ENCODE measurements around the gene ERC2. TPM values are rescaled to one million over a fixed set of nuclear protein-coding genes. Genes with fewer than 3 reads are reported as not detected.

The ERC2 gene
- total RNA-seq, 1 donor from 2014 or later: 3.4 TPM

- DNase-seq: no peak
These were observed 916.6 kb downstream of the ERC2 start for GRCh38 chr3:55551644-55552043.

DNA sequence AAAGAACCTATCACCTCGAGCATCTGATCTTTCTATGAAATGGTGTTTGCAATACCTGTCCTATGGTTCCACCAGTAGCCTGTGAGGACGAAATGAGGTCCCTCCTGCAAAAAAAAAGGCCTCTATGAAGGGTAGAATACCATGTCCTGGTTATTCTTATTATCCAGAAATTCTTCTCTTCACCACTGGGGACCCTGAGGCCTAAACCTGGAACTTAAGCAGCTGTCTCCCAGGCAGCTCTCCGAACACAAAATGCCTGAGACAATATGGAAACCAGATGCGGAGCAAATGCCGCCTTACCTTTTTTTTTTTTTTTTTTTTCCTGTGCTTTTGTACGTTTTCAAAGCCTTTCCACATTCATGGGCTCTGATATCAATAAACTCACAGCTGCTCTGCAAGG, 919.1 kb downstream of the ERC2 start:
- peak; percentile 83 for DNase-seq

GRCh38 chr3:55546866-55547669, 921.2 kb downstream of the ERC2 start:
- no peak for DNase-seq

DNA sequence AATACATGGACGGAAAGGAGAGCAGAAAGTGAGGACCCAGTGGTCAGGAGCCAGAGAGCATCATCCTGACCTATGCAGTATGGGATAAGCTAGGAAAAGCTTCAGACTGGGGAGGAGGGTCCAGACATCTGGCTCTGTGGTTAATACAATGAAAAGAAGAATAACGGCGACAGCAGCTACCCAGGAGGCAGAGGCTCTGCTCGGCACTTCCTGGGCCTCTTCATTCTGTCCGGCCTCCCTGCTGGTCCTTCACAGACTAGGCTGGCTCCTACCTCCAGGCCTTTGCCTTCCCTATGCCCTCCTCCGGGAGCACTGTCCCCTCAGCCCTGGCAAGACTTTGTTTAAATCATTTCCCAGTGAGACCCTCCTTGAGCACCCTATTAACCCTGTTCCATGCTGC, 922.3 kb downstream of the ERC2 start:
- no peak for DNase-seq

GRCh38 chr3:55544219-55544618, 924.0 kb downstream of the ERC2 start:
- no peak for DNase-seq

DNA sequence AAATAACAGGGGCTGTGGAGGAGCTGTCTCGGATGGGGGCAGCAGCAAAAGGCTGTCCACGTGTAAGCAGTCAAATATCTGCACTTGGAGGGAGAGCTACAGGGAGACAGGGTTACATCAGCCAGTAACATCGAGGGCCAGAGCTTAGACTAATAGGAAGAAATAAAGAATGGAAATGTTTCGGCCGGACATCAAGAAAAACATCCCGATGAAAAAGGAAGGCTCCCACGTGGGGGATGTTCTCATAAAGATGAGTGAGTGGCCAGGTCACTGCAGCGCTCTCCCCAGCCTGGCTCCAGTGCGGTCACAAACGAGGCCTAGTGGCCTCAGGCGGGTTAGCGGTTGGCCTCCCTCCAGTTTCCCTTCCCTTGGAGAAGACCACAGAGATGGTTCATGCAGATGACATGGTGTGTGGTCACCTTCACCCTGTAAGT, 925.1 kb downstream of the ERC2 start:
- no peak for DNase-seq

DNA sequence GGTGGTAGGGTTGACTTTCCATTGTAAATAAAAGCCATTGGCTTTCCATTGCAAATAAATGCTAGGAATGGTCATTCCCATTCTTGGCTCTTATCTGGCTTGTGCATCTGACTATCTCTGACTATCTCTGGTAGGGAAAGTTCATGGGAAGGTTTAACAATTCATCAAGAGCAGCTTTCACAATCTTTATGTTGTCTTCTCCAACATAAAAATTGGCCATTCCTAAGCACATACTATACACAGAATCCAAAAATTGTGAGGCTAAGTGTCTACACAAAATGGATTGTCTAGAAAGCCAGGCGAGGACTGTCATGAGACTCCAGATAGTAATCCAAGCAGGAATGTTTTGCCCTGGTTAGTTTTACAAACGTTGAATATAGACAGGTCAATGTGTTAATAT, 926.8 kb downstream of the ERC2 start:
- DNase-seq: no peak

DNA sequence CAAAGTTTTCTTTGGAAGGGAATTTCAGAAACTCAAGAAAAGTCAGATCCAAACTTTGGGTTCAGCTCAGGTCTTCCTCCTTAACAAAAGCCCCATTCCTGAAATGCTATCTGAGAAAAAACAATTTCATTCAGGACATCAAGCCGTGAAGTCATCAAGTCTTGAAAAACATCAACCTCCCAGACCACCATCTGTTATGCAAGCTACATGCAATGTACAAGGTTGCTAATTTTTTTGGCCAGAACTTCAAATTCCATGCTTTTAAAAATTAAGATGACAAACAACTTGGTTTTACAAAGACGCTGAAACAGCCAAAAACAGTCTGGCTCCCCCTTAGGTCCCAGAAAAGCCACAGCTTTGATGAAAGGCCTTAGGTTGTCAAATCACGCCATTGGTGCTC, 927.3 kb downstream of the ERC2 start:
- DNase-seq: no peak

DNA sequence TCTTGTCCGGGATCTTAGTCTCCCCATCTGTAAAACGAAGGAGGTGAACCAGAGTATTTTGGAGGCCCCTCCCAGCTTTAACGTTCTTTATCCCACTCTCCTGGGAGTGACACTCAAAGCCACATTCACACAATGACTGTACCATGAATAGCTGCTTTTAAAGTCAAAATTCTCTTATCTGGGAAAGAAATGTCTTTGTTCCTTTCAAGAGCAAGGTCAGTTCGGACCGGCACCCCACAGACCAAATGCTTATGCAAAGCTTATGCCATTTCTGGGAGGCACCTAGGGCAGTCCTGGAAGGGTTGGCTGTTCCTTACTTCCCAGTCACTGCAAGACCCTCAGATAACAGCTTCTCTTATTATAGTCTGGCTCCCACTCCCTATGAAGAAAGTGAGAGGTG, 927.7 kb downstream of the ERC2 start:
- no peak for DNase-seq

- no peak for DNase-seq
These were observed 930.1 kb downstream of the ERC2 start for GRCh38 chr3:55538158-55538557.

GRCh38 chr3:55537563-55537962, 930.7 kb downstream of the ERC2 start:
- DNase-seq: no peak

GRCh38 chr3:55537129-55537528, 931.1 kb downstream of the ERC2 start:
- no peak for DNase-seq

DNA sequence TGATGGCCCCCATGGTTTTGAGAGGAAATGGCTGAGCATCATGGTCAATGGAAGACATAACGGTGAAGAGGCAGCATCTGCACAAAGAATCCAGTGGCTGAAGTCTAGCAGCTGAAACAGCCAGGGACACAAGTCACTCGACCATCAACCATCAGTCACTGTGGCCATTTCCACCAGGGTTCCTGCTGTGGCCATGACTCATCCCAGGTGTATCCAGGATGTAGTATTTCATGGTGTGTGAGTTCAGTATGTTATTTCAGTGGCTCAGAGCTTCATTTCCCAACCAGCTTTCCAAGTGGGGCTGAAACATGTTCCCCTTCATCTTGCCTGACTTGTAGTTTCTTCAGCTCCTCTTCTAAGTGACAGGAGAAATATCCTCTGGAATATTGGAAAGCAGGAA, 933.4 kb downstream of the ERC2 start:
- DNase-seq: no peak

- no peak for DNase-seq
These were observed 935.5 kb downstream of the ERC2 start for GRCh38 chr3:55532806-55533205.

DNA sequence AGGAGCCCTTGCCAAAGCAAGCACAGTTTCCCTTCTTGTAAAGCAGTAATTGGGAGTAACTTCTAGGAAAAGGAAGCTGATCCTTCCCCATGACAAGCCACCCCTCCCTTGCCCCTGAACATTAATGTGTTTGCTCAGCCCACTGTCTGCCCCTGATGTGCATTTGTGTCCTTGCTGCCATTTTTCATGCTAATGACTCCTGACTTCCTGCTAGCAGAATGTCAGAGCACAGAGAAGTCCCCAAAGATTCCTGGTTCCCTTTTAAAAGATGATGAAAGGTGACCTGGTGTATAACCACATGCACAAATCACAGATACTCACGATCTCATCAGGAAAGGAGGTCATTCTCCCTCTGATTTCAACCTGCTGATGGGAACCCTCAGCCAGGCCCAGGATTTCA, 936.9 kb downstream of the ERC2 start:
- no peak for DNase-seq

GRCh38 chr3:55527361-55527760, 940.9 kb downstream of the ERC2 start:
- no peak for DNase-seq

DNA sequence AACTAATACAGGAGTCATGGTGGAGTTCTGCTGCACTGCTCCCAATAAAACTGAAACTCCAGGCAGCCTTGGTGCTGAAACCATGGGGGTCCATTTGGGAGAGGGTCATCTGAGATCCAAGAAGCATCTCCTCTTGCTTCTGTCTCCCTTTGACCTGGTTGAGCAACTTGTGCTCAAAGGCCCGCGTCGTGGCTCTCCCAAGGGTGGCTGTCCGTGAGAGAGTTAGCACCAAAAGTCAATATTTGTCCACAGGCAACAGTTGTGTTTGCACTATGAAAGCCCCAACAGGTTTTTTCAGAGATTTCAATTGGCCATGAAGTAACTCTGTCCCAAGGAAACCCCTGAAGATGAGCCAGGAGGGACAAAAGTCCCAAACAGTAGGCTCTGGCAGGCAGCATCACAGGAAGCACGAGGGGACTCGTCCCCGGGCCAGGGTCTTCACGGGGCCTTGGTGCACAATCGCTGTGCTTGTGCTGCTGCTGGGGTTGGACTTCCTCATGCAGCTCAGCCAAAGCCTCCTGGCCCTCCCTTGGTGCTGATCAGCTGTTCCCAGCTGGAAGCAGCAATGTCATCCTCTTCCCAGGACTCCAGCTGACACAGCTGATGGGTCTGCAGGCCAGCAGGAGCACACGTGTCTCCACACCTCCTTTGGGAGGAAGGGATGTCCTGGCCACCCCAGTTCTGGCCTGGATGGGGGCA, 941.8 kb downstream of the ERC2 start:
- peak; percentile 59 for DNase-seq

DNA sequence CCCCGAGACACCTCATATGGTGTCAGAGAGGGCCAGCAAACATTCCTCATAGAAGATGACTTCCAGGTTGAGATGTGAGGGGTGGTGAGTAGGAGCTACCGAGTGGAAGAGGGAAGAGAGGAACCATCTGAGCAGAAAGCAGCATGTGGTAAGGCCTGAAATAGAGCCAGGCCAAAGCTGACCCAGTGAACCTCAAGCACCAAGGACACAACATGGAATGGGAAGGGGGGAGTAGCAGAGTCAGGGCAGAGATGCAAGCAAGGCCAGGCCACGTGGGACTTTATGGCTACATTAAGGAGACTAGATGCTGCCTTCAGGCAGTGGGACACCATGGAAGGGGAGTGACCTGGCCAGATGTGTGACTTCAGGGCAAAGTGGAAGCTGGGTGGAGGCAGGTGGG, 942.8 kb downstream of the ERC2 start:
- DNase-seq: no peak

- peak; percentile 71 for DNase-seq
These were observed 943.6 kb downstream of the ERC2 start for GRCh38 chr3:55524565-55525244.

GRCh38 chr3:55523471-55523870, 944.8 kb downstream of the ERC2 start:
- no peak for DNase-seq

DNA sequence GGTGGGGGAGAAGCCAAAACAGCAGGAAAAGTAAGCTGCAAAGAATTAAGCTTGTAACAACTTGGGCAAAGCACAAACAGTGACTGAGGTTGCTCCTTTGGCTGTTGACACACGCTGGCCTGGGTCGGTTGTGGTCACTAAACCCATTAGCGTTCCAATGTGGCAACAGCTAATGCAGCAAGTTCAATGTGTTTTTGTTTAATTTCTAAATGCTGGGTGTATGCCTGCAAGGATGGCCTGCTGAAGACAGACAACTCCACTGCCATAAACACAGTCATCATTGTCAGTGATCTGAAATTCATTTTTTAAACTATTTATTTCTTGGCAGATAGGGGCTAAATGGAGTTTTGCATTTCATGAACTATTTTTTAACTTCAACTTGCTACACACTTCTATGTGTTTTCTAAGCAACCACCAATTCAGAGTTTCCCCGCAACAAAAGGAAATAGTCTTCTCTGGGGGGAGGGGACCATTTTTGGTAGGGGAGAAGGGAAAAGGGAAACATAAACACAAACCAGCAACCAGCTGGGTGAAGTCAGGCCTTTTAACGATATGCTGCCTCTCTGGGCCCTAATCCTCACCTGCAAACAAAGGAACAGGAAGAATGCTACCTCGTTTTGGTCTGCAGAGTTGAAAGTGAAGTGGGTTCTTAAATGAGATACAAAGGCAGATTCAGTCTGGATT, 946.4 kb downstream of the ERC2 start:
- peak; percentile 34 for DNase-seq

GRCh38 chr3:55521064-55521737, 947.1 kb downstream of the ERC2 start:
- no peak for DNase-seq
